NOMO-1 treated with DMSO at 0.1 percent for 48 hours (cell line): ENCODE results near the gene RABEP2.
"Not testable (repeated sequence)": the region's sequence is repeated elsewhere in the genome, so short reads cannot be mapped to it uniquely, and the experiment has no call there.

Source experiments
- DNase-seq: peaks from one replicate; lab custom pipeline; 2025; ENCODE audit not compliant: unreplicated experiment; lab: John Stamatoyannopoulos, UW

Gene RABEP2

DNA sequence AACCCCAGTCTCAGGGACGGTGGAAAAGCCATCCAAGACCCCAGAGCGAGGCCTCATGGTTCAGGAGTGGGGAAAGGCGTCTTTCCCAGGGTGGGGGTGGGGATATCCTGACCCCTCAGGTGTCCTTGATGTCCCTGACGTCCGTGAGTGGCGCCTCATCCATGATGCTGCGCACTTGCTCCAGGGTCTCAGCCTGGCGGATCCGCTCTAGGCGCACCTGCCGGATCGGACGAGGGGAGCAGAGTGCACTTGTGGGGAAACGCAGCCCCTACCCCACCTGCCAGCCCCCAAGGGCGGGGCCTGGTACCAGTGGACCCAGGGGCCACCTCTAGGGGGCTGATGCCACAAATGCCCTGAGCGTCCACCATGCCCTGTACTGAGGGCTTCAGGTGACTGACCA, 20.2 kb downstream of the RABEP2 start:
- DNase-seq, result no peak

DNA sequence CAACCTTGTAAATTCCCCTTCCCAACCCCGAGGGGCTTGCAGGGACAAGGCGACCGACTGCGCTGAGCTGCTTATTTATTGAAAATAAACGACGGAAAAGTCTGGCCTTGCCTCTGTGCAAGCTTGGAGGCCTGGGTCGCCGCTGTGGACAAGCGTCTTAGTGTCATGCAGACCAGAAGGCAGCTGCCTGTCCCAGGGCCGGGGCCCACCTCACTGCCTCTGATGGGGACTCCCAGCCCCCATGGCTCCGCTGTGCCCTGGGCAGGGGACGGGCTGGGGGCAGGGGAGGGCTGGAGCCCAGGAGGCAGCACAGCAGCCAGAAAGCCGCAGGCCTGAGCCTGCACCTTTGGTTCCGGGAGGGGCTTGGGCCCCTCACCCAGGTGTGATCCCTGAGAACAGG, 20.7 kb downstream of the RABEP2 start:
- DNase-seq, result no peak

DNA sequence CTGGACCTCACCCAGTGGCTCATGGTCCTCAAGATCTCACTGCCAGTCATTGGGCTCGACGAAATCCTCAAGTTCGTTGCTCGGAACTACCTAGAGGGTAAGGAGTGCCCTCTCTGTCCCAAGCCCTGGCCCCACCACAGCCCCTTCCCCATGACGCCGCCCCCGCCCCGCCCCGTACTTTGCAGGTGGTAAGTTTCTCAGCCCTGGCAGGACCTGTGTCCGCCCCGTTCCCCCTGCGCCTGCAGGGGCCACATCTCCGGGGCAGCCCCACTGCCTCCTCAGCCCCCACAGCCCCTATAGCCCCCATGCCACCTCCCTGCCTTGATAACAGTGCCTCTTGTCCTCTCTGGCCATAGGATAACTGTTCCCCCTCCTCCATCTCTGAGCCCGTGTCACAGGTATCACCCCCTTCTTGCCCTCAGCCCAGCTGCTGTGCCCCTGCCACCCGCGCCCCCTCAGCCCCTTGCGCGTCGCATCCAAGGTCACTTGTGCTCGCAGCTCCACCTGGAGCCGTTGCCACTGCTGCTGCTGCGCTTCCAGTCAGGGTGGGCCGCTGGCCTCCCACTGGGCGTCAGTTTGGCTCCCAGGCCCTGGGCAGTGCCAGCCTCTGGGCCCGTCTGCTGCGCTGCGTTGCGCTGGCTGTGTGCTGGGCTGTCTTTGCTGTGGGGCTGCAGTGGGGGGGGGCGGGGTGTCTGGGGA, 21.5 kb downstream of the RABEP2 start:
- DNase-seq, result no peak

DNA sequence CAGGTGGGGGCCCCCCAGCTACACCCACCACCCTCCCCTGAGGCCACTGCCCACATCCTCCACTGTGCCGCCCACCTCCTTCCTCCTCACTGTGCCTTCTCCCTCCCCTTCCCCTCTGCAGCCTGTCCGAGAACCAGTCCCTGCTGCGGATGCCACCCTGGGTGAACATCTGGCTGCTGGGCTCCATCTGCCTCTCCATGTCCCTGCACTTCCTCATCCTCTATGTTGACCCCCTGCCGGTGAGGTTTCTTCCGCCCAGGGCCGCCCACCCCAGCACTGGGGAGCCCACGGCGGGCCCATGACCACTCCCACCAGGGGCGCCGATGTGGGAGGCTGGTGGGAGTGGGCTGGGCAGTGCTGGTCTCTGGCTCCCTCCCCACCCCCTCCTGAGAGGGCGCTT, 22.1 kb downstream of the RABEP2 start:
- DNase-seq, result no peak

DNA sequence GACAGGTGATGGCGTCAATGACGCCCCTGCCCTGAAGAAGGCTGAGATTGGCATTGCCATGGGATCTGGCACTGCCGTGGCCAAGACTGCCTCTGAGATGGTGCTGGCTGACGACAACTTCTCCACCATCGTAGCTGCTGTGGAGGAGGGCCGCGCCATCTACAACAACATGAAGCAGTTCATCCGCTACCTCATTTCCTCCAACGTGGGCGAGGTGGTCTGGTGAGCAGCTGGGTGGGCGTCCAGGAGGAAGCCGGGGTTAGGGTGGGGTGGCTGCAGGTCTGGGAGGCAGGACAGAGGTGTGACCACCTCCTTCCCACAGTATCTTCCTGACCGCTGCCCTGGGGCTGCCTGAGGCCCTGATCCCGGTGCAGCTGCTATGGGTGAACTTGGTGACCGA, 23.2 kb downstream of the RABEP2 start:
- DNase-seq, result no peak

DNA sequence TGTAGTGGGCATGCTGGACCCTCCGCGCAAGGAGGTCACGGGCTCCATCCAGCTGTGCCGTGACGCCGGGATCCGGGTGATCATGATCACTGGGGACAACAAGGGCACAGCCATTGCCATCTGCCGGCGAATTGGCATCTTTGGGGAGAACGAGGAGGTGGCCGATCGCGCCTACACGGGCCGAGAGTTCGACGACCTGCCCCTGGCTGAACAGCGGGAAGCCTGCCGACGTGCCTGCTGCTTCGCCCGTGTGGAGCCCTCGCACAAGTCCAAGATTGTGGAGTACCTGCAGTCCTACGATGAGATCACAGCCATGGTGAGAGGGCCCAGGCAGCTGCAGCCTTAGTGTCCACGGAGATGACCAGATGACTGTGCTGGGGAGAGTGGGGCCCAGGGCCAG, 24.4 kb downstream of the RABEP2 start:
- no peak for DNase-seq

DNA sequence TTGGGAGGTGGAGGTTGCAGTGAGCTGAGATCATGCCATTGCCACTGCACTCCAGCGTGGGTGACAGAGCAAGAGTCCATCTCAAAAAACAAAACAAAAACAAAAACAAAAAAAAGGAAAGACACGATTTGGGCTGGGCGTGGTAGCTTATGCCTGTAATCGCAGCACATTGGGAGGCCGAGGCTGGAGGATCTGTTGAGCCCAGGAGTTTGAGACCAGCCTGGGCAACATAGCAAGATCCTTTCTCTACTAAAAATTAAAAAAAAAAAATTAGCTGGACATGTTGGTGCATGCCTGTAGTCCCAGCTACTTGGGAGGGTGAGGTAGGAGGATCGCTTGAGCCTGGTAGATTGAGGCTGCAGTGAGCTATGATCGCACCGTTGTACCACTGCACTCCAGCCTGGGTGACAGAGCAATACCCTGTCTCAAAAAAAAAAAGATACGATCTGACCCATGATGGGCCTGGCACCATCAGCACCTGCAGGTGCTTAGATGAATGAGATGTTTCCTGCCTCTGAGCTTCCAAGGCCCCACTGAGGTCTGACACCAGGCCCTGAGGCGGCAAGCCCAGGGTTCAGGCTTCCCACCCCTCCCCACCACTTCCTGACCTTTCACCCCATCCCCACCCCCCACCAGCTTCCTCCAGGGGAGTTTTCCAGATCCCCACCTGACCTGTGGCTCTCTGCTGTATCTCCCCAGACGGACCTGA, 25.0 kb downstream of the RABEP2 start:
- DNase-seq, result no peak

DNA sequence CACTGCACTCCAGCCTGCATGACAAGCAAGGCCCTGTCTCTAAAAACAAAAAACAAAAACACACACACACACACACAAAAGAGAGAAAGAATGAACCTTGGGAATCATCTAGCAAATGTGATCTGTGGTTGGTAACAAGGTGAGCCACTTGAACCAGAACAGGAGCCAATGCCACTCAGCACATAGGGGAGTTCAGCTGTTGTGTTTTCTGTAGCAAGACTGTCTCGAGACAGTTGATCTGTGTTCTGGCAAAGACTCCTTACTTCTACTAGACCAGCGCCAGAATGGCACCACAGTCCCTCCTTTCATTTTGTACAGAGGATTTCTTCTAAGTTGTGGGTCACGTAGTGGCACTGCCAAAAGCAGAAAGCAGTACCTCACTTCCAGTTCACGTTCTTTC, 26.1 kb downstream of the RABEP2 start:
- DNase-seq, result no peak

DNA sequence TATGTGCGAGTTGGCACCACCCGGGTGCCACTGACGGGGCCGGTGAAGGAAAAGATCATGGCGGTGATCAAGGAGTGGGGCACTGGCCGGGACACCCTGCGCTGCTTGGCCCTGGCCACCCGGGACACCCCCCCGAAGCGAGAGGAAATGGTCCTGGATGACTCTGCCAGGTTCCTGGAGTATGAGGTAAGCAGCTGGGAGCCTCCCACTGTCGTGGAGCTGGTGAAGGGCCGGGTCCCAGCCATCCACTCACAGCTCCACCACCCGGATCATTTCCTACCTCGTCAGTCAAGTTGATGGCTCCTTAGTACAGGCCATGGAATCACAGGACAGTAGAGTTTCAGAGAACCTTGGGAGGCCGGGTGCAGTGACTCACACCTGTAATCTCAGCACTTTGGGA, 26.8 kb downstream of the RABEP2 start:
- no peak for DNase-seq

DNA sequence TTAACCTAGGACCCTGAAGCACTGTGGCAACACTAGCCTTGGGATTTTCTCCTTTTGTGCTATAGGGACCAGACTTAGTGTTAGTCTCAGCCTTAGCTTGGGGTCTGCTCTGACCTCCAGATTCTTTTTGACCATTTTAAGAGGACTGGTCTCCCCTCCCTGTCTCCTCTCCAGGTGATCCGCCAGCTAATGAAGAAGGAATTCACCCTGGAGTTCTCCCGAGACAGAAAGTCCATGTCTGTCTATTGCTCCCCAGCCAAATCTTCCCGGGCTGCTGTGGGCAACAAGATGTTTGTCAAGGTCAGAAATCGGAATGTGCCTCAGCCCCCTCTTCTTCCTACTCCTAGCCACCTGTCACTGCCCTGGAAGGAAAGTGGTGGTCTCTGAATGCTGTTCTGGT, 27.2 kb downstream of the RABEP2 start:
- no peak for DNase-seq

DNA sequence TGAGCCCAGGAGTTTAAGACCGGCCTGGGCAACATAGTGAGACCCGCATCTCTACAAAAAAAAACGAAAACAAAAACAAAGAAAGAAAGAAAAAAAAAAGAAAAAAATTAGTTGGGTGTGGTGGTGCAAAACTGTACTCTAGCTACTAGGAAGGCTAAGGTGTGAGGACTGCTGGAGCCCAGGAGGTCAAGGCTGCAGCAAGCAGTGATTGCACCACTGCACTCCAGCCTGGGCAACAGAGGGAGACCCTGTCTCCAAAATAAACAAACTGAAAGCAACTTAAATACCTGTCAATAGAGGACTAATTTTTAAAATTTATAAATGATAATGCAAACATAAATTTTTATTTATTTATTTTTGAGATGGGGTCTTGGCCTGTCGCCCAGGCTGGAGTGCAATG, 29.4 kb downstream of the RABEP2 start:
- DNase-seq, result no peak

DNA sequence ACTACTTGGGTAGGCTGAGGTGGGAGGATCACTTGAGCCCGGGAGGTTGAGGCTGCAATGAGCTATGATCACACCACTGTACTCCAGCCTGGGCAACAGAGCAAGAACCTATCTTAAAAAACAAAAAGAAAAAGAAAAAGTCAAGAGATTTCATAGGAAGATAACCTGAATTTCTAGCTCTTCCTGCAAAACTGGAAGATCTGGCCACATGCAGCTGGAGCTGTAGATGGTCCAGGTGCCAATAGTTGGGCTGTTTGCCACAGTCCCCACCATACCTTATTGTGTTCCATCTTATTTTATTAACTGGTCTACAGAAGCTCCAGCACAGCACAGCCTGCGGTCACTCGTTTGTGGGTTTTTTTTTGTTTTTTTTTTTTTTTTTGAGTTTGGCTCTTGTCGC, 31.7 kb downstream of the RABEP2 start:
- no peak for DNase-seq

DNA sequence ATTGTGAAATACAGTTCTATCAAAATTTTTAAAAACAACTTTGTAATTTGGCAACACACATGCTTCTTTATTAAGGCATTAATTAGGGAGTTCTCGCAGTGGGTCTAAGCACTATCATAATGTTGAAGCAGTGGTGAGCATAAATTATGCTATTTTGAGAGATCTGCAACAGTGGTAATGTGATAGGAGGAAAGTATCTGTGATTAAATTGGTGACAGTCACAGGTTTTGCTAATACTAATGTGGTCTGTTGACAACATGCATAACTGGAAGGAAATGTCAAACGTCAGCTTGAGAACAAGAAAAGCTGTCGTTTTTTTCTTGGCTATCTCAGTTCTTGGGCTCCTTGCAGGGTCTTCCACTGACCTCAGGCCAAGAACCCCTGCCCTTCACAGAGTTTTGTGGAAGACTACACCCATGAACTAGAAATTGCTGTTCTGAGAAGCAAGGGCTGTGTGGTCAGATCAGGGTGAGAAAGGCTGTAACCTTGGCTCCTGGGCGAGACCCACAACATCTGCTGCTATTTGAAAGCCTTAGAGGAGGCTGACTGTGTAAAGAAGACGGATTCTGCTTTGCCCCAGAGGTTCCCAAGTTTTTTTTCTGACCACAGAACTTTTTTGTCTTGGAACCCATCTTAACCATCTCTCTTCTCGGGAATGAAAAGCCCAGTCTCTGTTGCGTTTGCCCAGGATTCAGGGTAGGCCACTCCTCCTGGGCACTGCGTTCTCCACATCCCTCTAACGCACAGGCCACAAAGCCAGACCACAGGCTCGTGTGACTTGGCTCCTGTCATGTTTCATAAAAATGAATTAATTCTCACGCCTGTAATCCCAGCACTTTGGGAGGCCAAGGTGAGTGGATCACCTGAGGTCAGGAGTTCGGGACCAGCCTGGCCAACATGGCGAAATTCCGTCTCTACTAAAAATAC, 32.8 kb downstream of the RABEP2 start:
- no peak for DNase-seq

DNA sequence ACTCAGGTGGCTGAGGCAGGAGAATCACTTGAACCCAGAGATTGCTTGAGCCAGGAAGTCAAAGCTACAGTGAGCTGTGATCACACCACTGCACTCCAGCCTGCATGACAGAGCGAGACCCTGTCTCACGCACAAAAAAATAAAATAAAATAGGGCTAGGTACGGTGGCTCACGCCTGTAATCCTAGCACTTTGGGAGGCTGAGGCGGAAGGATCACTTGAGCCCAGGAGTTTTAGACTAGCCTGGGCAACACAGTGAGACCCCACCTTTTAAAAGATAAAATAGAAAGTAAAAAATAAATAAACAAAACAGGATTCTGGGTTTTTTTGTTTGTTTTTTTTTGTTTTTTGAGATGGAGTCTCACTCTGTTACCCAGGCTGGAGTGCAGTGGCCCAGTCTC, 34.7 kb downstream of the RABEP2 start:
- DNase-seq, result not testable (repeated sequence)

DNA sequence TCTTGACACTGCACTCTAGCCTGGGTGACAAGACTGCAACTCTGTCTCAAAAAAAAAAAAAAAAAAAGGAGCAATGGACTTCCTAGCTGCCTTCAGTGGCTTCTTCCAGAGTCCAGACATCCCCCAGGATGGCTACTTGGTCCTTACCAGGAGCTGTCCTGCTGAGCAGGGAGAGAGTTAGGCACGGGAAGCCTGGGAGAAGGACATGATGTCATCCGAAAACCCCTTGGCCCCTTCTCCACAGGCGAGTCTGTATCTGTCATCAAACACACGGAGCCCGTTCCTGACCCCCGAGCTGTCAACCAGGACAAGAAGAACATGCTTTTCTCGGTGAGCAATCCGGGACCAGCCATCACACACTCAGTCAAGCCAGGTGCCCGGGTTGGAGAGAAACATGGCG, 38.1 kb downstream of the RABEP2 start:
- no peak for DNase-seq

DNA sequence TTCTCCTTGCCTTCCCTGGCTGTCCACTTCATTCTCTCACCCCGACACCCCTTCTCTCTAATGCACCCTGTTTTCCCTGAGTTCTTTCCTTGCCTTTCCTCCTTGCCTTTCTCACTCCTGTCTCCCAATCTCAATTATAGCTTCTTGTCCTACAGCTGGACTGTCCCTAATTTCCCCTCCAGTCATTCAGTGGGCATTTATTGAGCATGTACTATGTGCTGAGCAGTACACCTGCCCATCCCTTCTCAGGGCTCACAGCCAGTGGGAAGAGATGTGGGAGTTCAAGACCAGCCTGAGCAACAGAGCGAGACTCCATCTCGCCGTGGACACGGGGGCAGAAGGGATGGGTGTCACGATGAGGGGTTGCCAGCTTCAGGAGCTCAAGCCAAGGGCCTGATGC, 41.0 kb downstream of the RABEP2 start:
- no peak for DNase-seq

DNA sequence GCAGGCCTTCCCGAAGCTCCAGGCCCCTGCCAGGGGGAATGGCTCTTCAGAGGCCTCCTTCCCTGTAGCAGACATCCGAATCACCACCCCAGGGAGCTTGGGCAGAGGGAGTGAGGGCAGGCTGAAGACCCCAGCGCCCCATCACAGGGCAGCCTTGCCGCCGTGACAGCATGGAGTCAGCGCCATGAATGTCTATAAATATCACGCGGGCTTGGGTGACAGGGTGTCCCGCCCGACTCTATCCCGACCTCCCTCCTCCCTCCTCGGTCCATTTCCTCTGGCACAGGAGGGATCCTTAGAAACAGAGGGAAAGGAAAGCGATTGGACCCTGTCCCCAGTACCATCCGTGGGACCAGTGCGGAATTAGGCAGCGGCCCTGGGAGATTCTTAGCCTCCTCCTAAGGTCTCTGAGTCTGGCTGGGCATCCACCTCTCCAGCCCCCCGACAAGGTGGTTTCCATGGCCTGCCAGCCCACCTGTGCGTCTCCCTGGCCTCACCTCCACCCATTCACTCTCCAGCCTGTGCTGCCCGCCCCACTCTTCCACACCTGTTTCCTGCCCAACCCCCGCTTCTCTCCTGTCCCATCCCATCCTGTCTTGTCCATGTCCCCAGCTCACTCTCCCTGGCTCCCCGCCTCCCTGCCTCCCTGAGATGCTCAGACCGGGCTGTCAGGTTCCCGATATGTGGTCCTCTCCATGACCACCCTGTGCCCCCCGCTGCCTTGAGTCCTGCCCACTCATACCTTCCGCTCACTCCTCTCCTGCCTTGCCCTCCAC, 41.6 kb downstream of the RABEP2 start:
- DNase-seq, result no peak

DNA sequence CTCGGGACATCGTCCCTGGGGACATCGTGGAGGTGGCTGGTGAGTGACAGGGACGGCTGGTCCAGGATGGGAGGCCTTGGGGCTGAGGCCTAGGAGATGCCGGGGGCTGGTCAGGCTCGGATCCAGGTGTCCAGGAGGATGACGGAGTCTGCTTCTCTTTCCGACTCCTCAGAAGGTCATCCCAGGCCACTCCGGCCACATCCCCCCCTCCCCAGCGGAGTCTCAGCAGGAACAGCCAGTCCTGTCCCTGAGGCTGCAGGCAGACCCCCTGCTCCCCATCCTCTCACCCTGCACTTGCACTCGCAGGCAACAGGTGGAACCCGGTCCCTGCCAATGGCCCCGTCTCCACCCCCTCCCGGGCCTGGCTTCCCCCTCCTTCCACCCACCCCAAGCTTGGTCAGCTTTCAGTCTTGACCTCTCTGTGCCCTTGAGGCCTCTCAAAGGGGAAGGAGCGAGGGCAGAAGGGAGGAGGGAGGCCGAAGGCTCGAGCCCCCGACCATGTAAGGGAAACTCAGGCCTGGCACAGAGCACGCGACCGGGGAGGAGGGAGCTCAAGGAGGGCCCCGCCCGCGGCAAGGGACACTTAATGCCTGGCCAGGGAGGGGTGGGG, 42.4 kb downstream of the RABEP2 start:
- no peak for DNase-seq

DNA sequence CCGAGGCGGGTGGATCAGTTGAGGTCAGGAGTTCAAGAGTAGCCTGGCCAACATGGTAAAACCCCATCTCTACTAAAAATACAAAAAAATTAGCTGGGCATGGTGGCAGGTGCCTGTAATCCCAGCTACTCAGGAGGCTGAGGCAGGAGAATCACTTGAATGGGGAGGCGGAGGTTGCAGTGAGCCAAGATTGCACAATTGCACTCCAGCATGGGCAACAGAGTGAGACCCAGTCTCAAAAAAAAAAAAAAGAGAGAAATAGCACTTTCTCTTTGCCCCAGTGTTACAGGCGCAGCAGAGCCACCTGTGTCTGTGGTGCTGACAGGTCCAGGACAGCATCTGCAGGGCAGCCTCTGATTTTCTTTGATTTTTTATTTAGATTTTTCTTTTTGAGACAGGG, 43.5 kb downstream of the RABEP2 start:
- not testable (repeated sequence) for DNase-seq

DNA sequence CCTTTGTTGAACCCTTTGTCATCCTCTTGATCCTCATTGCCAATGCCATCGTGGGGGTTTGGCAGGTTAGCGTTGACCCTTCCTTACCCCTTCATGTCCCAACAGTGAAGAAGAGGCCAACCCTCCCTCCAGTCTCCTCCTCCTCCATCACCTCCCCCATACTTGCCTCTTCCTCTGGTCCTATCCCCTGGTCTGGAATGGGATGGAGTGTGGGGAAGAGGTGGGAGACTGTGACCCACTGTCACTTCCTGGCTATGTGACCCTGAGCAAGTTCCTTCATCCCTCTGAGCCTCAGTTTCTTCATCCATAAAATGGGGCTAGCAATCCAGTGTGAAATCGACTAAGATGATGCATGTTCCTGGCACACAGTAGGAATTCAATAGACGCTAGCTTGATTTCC, 44.1 kb downstream of the RABEP2 start:
- DNase-seq, result no peak

DNA sequence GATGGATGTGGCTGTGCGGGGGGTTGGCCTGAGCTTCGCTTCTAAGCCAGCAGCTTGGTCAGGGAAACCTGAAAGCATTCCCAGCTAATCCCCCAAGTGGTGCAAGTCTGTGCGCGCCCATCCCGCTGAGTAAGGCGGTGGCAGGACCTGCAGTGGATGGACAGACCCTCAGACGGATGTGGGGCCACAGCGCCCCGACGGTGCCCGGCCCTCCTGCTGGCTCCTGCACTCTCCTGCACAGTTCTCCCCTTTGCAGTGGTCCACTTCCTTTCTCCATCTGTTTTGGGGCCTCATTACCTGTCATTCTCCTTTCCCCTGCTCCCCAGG, 44.5 kb downstream of the RABEP2 start:
- no peak for DNase-seq
